GM12878 (cell line): ENCODE data around the gene CHAD.
"Not testable (repeated sequence)": the region's sequence is repeated elsewhere in the genome, so short reads cannot be mapped to it uniquely, and the experiment has no call there.

Source experiments
- EZH2 ChIP-seq: IDR thresholded peaks from 2 replicates; pipeline ENCODE4 v1.6.1; 2012; ENCODE audit warnings: low read depth, mild to moderate bottlenecking, control low read depth, inconsistent platforms, low read length, borderline replicate concordance; ENCODE audit not compliant: control insufficient read depth
- IKZF2 ChIP-seq, 2 experiments: fragments of 450-650 bp; IDR thresholded peaks; 2 replicates each; pipeline ENCODE4 v1.6.1; 2017; ENCODE audit warnings: mild to moderate bottlenecking in 2 of 2, moderate library complexity in 2 of 2
- LARP7 ChIP-seq: fragments of 450-650 bp; IDR thresholded peaks from 2 replicates; pipeline ENCODE4 v1.6.1; 2017; ENCODE audit warnings: mild to moderate bottlenecking
- POLR2AphosphoS5 ChIP-seq: IDR thresholded peaks from 2 replicates; pipeline ENCODE4 v1.6.1; 2011; ENCODE audit warnings: mild to moderate bottlenecking, low read length, inconsistent platforms
- RB1 ChIP-seq: fragments of 450-650 bp; formaldehyde crosslinking; IDR thresholded peaks from 2 replicates; pipeline ENCODE4 v1.6.1; 2017; ENCODE audit warnings: mild to moderate bottlenecking, borderline replicate concordance
- SP1 ChIP-seq: IDR thresholded peaks from one replicate; pipeline ENCODE4 v1.6.1; 2011; ENCODE audit warnings: low read depth, low read length
- SUZ12 ChIP-seq: fragments of 200-600 bp; sonication (generic); IDR thresholded peaks from one replicate; pipeline ENCODE4 v1.6.1; 2018; ENCODE audit warnings: antibody characterized with exemption, mild to moderate bottlenecking; ENCODE audit not compliant: unreplicated experiment
- ZSCAN29 ChIP-seq: fragments of 450-650 bp; IDR thresholded peaks from 2 replicates; pipeline ENCODE4 v1.6.1; 2017; ENCODE audit warnings: mild to moderate bottlenecking, moderate library complexity
- TF ChIP-seq, protein P1 (sequence below): IDR thresholded peaks from 2 replicates; pipeline ENCODE4 v1.6.1; 2012; ENCODE audit warnings: low read depth, low read length, improper control_type of control experiment
- TF ChIP-seq, protein P2 (sequence below), 3 experiments: IDR thresholded peaks in 2 of 3; conservative IDR thresholded peaks in 1 of 3; 2 replicates each; pipeline ENCODE4 v1.5.1; 2011; ENCODE audit warnings: low read depth in 3 of 3, low read length in 3 of 3, mild to moderate bottlenecking in 3 of 3, control low read depth in 2 of 3, moderate library complexity in 2 of 3, inconsistent platforms in 1 of 3, mixed read lengths in 1 of 3; ENCODE audit not compliant: control insufficient read depth in 2 of 3, insufficient read depth in 1 of 3; ENCODE audit errors: extremely low read depth in 1 of 3

DNA sequence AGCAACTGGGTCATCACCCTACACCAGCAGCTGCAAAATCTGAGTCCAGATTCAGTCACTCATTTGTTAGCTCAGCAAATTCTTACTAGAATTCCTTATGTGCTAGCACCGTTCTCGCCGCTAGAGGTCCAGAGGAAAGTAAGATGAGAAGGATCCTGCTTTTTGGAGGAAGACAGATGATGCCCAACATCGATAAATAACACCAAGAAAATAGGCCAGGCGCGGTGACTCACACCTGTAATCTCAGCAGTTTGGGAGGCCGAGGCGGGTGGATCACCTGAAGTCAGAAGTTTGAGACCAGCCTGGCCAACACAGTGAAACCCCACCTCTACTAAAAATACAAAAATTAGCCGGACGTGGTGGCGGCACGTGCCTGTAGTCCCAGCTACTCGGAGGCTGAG lies 4.1 kb upstream of the CHAD start:
- not testable (repeated sequence) for TF ChIP-seq SP1; IKZF2 (IDR thresholded peaks at IDR 0.05); ZSCAN29; POLR2AphosphoS5; RB1; SUZ12; EZH2; LARP7
- TF ChIP-seq, protein P1, sequence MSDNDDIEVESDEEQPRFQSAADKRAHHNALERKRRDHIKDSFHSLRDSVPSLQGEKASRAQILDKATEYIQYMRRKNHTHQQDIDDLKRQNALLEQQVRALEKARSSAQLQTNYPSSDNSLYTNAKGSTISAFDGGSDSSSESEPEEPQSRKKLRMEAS: not testable (repeated sequence)
- TF ChIP-seq, protein P2, sequence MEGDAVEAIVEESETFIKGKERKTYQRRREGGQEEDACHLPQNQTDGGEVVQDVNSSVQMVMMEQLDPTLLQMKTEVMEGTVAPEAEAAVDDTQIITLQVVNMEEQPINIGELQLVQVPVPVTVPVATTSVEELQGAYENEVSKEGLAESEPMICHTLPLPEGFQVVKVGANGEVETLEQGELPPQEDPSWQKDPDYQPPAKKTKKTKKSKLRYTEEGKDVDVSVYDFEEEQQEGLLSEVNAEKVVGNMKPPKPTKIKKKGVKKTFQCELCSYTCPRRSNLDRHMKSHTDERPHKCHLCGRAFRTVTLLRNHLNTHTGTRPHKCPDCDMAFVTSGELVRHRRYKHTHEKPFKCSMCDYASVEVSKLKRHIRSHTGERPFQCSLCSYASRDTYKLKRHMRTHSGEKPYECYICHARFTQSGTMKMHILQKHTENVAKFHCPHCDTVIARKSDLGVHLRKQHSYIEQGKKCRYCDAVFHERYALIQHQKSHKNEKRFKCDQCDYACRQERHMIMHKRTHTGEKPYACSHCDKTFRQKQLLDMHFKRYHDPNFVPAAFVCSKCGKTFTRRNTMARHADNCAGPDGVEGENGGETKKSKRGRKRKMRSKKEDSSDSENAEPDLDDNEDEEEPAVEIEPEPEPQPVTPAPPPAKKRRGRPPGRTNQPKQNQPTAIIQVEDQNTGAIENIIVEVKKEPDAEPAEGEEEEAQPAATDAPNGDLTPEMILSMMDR (IDR thresholded peaks at IDR 0.05 in 2 of 3, conservative IDR thresholded peaks at IDR 0.05 in 1 of 3; ENCODE audit: control insufficient read depth in 2 of 3, extremely low read depth in 1 of 3, insufficient read depth in 1 of 3, low read depth in 3 of 3, low read length in 3 of 3): not testable (repeated sequence)
